Upper lobe of right lung (tissue), 1 donor: ENCODE measurements around the gene CHDH. TPM values are rescaled to one million over a fixed set of nuclear protein-coding genes. Genes with fewer than 3 reads are reported as not detected.

ENCODE experiments used
- ATAC-seq: fragments of 200-7000 bp; cut with Tn5 transposase; one replicate; pipeline ENCODE4 v1.9.1; 2020; ENCODE audit warnings: mild to moderate bottlenecking, moderate library complexity
- DNase-seq: peaks from one replicate; pipeline ENCODE4 v3.0.0-alpha.2; 2020
- H3K27ac ChIP-seq: fragments of 200-600 bp; one replicate; pipeline ENCODE4 v1.8.0; 2022
- H3K27me3 ChIP-seq: fragments of 200-600 bp; one replicate; pipeline ENCODE4 v1.8.0; 2022; ENCODE audit warnings: mild to moderate bottlenecking
- H3K36me3 ChIP-seq: fragments of 200-600 bp; one replicate; pipeline ENCODE4 v1.8.0; 2022
- H3K4me1 ChIP-seq: fragments of 200-600 bp; one replicate; pipeline ENCODE4 v1.8.0; 2022
- H3K4me3 ChIP-seq: fragments of 200-600 bp; one replicate; pipeline ENCODE4 v1.8.0; 2022; ENCODE audit warnings: mild to moderate bottlenecking
- H3K9me3 ChIP-seq: fragments of 200-600 bp; one replicate; pipeline ENCODE4 v1.8.0; 2022
- CTCF ChIP-seq: fragments of 200-600 bp; IDR thresholded peaks from one replicate; pipeline ENCODE4 v1.8.0; 2022; ENCODE audit warnings: antibody characterized with exemption
- intact Hi-C: fragments of 100-400 bp; cut with DNase I; formaldehyde crosslinking; loops from one replicate; pipeline ENCODE4 v1.11.0; 2022
- total RNA-seq: library from RNA; stranded (reverse); fragmentation: NEBNext Ultra II Directional; extraction: Animal tissue kit (Norgen Biotek cat#: 25700); gene quantifications from one replicate; pipeline ENCODE4 v1.2.1, GENCODE V29; 2021
- donor health status: DM: no; HTN: yes; CAD: no; lungs with severe emphysema.

Gene CHDH
- total RNA-seq, 1 donor from 2014 or later: 10.9 TPM

DNA sequence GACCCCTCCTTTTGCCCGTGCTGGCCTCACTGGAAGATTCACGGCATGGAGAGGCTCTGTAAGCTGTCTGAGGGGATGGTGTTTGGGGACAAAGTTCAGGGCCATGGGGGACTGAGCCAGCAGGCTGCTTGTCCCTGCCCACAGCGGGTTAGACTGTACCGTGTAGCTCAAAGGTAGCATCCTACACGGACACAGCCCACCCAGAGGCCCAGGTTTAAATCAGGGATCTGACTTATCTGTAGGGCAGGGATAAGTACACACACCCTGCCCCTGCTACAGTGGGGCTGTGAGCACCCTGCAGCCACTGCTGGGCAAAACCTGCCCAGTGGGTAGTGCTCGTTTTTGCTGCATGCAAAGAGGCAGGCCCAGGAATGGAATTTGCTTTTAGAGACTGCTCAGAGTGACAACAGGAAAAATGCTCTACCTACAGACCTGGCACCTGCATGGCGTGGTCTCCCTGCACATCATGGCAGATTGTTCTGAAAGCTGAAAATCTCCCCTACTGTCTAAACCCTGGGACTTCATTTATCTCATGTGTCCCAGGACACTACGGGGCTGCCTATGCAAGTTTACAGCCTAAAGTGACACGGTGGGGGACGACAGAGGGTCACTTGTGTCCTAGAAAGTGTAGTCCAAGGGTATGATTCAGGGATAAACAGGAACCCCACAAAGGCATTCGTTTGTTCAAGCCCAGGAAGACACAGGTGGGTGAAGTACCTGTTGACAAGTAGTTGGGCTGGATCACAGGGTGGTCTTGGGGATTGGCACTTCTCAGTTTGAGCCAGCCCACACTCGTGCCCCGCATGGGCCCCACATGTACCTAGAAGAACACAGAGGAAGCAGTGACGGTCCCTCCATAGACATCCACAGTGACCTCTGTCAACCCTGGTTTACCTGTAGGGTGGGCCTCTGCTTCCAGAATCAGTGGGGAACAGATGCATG lies 27.7 kb downstream of the CHDH start:
- H3K36me3 ChIP-seq: peaks cover 21% of the 10 kb centered on the region
- DNase-seq (peak; percentile 40), ATAC-seq (no peak)
- intact Hi-C loops: no loop called here
- no peaks in the 10 kb centered on the region for H3K9me3 ChIP-seq
- no peak for TF ChIP-seq CTCF
- no peaks in the 10 kb centered on the region for H3K27me3 ChIP-seq
- no peaks in the 10 kb centered on the region for H3K4me1 ChIP-seq
- H3K4me3 ChIP-seq: no peak overlapping the region
- no peak overlapping the region for H3K27ac ChIP-seq

GRCh38 chr3:53817809-53818208 lies 28.4 kb downstream of the CHDH start:
- Histone ChIP-seq H3K27me3 (no peaks in the 10 kb centered on the region), H3K4me1 (no peaks in the 10 kb centered on the region), H3K27ac (no peak overlapping the region), H3K36me3 (peaks cover 21% of the 10 kb centered on the region), H3K4me3 (no peak overlapping the region), H3K9me3 (no peaks in the 10 kb centered on the region)
- DNase-seq (peak; percentile 49), ATAC-seq (no peak)
- intact Hi-C loops: no loop called here
- no peak for TF ChIP-seq CTCF

DNA sequence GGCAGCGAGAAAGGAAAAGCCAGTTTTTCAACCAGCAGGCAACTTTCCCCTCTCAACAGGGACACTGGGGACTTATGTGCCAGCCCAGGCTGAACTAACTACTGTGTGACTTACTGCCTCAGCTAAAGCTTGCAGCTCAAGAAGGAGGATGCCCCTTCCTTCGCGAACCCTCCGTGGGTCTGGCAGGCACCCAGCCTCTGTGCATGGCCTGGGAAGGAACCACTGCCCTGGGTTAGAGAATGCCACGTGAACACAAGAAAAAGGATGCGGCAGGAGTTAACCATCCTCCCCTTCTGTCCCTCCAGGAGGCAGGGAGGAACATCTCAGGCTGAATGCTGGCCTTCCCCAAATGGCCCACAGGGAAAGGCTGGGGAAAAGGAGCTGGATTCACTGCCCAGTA lies 29.0 kb downstream of the CHDH start:
- intact Hi-C loops: no loop called here
- H3K9me3 ChIP-seq: no peaks in the 10 kb centered on the region
- peaks cover 21% of the 10 kb centered on the region for H3K36me3 ChIP-seq
- no peaks in the 10 kb centered on the region for H3K4me1 ChIP-seq
- ATAC-seq (no peak), DNase-seq (peak; percentile 52)
- TF ChIP-seq CTCF: no peak
- no peak overlapping the region for H3K27ac ChIP-seq
- no peak overlapping the region for H3K4me3 ChIP-seq
- no peaks in the 10 kb centered on the region for H3K27me3 ChIP-seq

- intact Hi-C loops: no loop called here
- Histone ChIP-seq H3K36me3 (peaks cover 21% of the 10 kb centered on the region), H3K27me3 (no peaks in the 10 kb centered on the region), H3K4me3 (no peak overlapping the region), H3K27ac (no peak overlapping the region), H3K4me1 (no peaks in the 10 kb centered on the region), H3K9me3 (no peaks in the 10 kb centered on the region)
- TF ChIP-seq CTCF: no peak
- no peak for ATAC-seq
- no peak for DNase-seq
Observed at GRCh38 chr3:53816425-53816824, 29.8 kb downstream of the CHDH start.

GRCh38 chr3:53815651-53816050 lies 30.6 kb downstream of the CHDH start:
- TF ChIP-seq CTCF: no peak
- H3K27me3 ChIP-seq: no peaks in the 10 kb centered on the region
- intact Hi-C loops: no loop called here
- ATAC-seq (no peak), DNase-seq (no peak)
- no peak overlapping the region for H3K4me3 ChIP-seq
- no peaks in the 10 kb centered on the region for H3K9me3 ChIP-seq
- H3K36me3 ChIP-seq: peaks cover 21% of the 10 kb centered on the region
- H3K27ac ChIP-seq: no peak overlapping the region
- no peaks in the 10 kb centered on the region for H3K4me1 ChIP-seq
